ENCODE measurements around the gene FAM98B. TPM values are rescaled to one million over a fixed set of nuclear protein-coding genes. Genes with fewer than 3 reads are reported as not detected.

Gene FAM98B
- total and polyA plus RNA-seq, 2 of the 8 experiments (the other 6 are each of a cell fraction or from before 2014, with no cell fraction given): 5.9 to 48.4 TPM

DNA sequence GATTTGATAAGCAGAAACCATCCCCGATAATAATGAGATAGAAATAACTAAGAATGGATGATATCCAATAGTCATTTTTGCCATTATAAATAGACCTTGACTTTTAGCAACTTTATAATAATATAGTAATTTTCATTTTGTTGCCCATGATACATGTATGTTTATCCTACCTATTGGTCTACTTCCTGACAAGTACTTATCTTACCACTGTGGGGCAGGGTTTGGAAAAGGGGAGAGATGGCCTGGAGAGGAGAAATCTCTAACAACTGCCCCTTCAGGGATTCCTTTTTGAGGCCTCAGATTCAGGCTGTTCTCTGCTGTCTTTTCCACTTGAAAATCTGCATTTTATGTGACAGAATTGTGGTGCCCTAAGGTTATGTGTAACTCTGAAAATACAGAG, 42.2 kb downstream of the FAM98B start:
- Histone ChIP-seq H3K4me1 (replicated peaks in 1 of 4; ENCODE audit: control insufficient read depth in 3 of 4, insufficient read depth in 4 of 4, low read length in 3 of 4) (no peaks in the 10 kb centered on the region), H2BK15ac (ENCODE audit: low read length) (no peak overlapping the region), H3K23me2 (ENCODE audit: low read depth, low read length) (no peaks in the 10 kb centered on the region), H2AFZ (ENCODE audit: low read length) (no peak overlapping the region), H3K56ac (replicated peaks; ENCODE audit: insufficient read length, low read depth, low read length) (no peak overlapping the region), H2BK12ac (ENCODE audit: low read depth, low read length) (no peak overlapping the region), H3K79me2 (ENCODE audit: control insufficient read depth in 1 of 2, insufficient read depth in 2 of 2, low read length in 2 of 2) (no peaks in the 10 kb centered on the region), H4K5ac (ENCODE audit: insufficient read length, low read depth, low read length) (no peak overlapping the region), H2BK20ac (ENCODE audit: low read length) (no peak overlapping the region), H2AK5ac (ENCODE audit: low read depth, low read length) (no peak overlapping the region), H3K27ac (ENCODE audit: low read depth, low read length) (no peak overlapping the region), H3K79me1 (ENCODE audit: low read depth, low read length) (no peaks in the 10 kb centered on the region), H3K4me2 (ENCODE audit: insufficient read depth in 1 of 2, low read depth in 2 of 2, low read length in 2 of 2) (no peak overlapping the region), H3K4me3 (ENCODE audit: extremely low read depth in 1 of 4, insufficient read depth in 2 of 4, low read depth in 3 of 4, low read length in 4 of 4) (no peak overlapping the region), H3K9ac (replicated peaks in 1 of 4; ENCODE audit: extremely low read depth in 1 of 4, low read depth in 3 of 4, low read length in 3 of 4) (no peak overlapping the region), H4K20me1 (replicated peaks in 1 of 2; ENCODE audit: control insufficient read depth in 1 of 2, insufficient read depth in 2 of 2, low read length in 2 of 2) (no peaks in the 10 kb centered on the region), H4K8ac (ENCODE audit: extremely low read depth, insufficient read depth, low read length) (no peak overlapping the region), H4K91ac (replicated peaks; ENCODE audit: insufficient read length, low read length) (no peak overlapping the region), H3K18ac (ENCODE audit: extremely low read depth, low read length) (no peak overlapping the region), H3K36me3 (ENCODE audit: control insufficient read depth in 2 of 4, insufficient read depth in 4 of 4, low read length in 3 of 4) (no peaks in the 10 kb centered on the region), H3K14ac (ENCODE audit: insufficient read length) (no peak overlapping the region), H2BK120ac (replicated peaks; ENCODE audit: low read depth, low read length) (no peak overlapping the region), H3K4ac (replicated peaks; ENCODE audit: insufficient read length, low read depth, low read length) (no peak overlapping the region), H3K27me3 (replicated peaks in 1 of 4; ENCODE audit: control insufficient read depth in 3 of 4, extremely low read depth in 1 of 4, insufficient read depth in 3 of 4, low read length in 3 of 4) (no peaks in the 10 kb centered on the region), H3K23ac (ENCODE audit: insufficient read length) (no peak overlapping the region), H3K9me3 (ENCODE audit: insufficient read depth in 2 of 2, low read depth in 1 of 2, low read length in 1 of 2) (no peaks in the 10 kb centered on the region), H2BK5ac (ENCODE audit: low read depth, low read length) (no peak overlapping the region)
- CTCF ChIA-PET (ENCODE audit: partially characterized antibody): interaction anchor here (1.0 kb wide), 1 partner anchor 11 kb away, joined by 4 read pairs; no protein-coding TSS in a partner anchor
- POLR2A ChIA-PET (ENCODE audit: partially characterized antibody): no interaction called here
- FAIRE-seq: no peak
- 96% methylated on average over 1 of the region's 1 CpG; no CpG with 5 or more reads in 1 of the 2 experiments for WGBS, 2 experiments (ENCODE audit: extremely low coverage in 1 of 2, insufficient coverage in 1 of 2, insufficient read length in 1 of 2, insufficient replicate concordance in 2 of 2, low coverage in 1 of 2, low lambda C conversion rate in 2 of 2, missing lambda C conversion rate in 1 of 2)
- DNase-seq (ENCODE audit: low read depth in 1 of 2, low spot score in 2 of 2): no peak
- no peak for TF ChIP-seq BACH1 (IDR thresholded peaks at IDR 0.05; ENCODE audit: low read length)
- TF ChIP-seq RAD21 (IDR thresholded peaks at IDR 0.05 in 1 of 2, conservative IDR thresholded peaks at IDR 0.05 in 1 of 2; ENCODE audit: low read depth in 2 of 2, low read length in 2 of 2): peak in 1 of 2 experiments; percentile 26; a peak in 1 of 4 replicates
- TF ChIP-seq CTBP2 (IDR thresholded peaks at IDR 0.05; ENCODE audit: borderline replicate concordance, insufficient read depth, insufficient read length, low read length): no peak
- no peak for TF ChIP-seq ASH2L (IDR thresholded peaks at IDR 0.05; ENCODE audit: low read length)
- TF ChIP-seq SAP30 (IDR thresholded peaks at IDR 0.05; ENCODE audit: insufficient read depth, insufficient replicate concordance, low read length): no peak
- no peak for TF ChIP-seq KDM5A (IDR thresholded peaks at IDR 0.05; ENCODE audit: low read length)
- TF ChIP-seq KDM4A (IDR thresholded peaks at IDR 0.05; ENCODE audit: low read depth, low read length, severe bottlenecking): no peak
- no peak for TF ChIP-seq SP4 (IDR thresholded peaks at IDR 0.05; ENCODE audit: low read length)
- TF ChIP-seq BCL11A (IDR thresholded peaks at IDR 0.05; ENCODE audit: low read depth in 2 of 2, low read length in 2 of 2): no peak
- no peak for TF ChIP-seq SP1 (IDR thresholded peaks at IDR 0.05; ENCODE audit: low read depth, low read length)
- TF ChIP-seq, protein P1, sequence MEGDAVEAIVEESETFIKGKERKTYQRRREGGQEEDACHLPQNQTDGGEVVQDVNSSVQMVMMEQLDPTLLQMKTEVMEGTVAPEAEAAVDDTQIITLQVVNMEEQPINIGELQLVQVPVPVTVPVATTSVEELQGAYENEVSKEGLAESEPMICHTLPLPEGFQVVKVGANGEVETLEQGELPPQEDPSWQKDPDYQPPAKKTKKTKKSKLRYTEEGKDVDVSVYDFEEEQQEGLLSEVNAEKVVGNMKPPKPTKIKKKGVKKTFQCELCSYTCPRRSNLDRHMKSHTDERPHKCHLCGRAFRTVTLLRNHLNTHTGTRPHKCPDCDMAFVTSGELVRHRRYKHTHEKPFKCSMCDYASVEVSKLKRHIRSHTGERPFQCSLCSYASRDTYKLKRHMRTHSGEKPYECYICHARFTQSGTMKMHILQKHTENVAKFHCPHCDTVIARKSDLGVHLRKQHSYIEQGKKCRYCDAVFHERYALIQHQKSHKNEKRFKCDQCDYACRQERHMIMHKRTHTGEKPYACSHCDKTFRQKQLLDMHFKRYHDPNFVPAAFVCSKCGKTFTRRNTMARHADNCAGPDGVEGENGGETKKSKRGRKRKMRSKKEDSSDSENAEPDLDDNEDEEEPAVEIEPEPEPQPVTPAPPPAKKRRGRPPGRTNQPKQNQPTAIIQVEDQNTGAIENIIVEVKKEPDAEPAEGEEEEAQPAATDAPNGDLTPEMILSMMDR (IDR thresholded peaks at IDR 0.05; ENCODE audit: control extremely low read depth in 1 of 3, insufficient read depth in 1 of 3, low read depth in 1 of 3, low read length in 3 of 3): peak in 2 of 3 experiments; percentile 21 to 29; a peak in 2 of 4 replicates
- TF ChIP-seq GTF2F1 (IDR thresholded peaks at IDR 0.05; ENCODE audit: borderline replicate concordance, low read depth, low read length): no peak
